ENCODE data around the gene COMMD7. TPM values are rescaled to one million over a fixed set of nuclear protein-coding genes. Genes with fewer than 3 reads are reported as not detected.
A peak's percentile ranks its signal among the peaks of the same experiment; 100 is the strongest.

COMMD7 gene
- total and polyA plus RNA-seq, 9 of the 15 experiments (the other 6 are each of a cell fraction or from before 2014, with no cell fraction given) = 11.9 to 69.1 (median 34.7) TPM

GRCh38 chr20:32672982-32673851, 70.0 kb downstream of the COMMD7 start (continued):
- peak; percentile 23; the same call in 1 of the 2 replicates for TF ChIP-seq ZNF592 (IDR thresholded peaks at IDR 0.05)
- no peak for TF ChIP-seq ZNF780A (CRISPR knock-in tag; IDR thresholded peaks at IDR 0.05)
- TF ChIP-seq LARP7 (IDR thresholded peaks at IDR 0.05) = no peak
- TF ChIP-seq RBFOX2 (IDR thresholded peaks at IDR 0.05; ENCODE audit: low read depth, low read length) = peak; percentile 53
- no peak for TF ChIP-seq HMBOX1 (IDR thresholded peaks at IDR 0.05)
- TF ChIP-seq ID3 (CRISPR knock-in tag; IDR thresholded peaks at IDR 0.05) = no peak
- 0 out of 2 replicates have a peak, but pooled peaks have one; percentile 11 for TF ChIP-seq ID3 (tag; IDR thresholded peaks at IDR 0.05)
- TF ChIP-seq ZNF175 (CRISPR knock-in tag; IDR thresholded peaks at IDR 0.05; ENCODE audit: low read depth) = 0 out of 2 replicates have a peak, but pooled peaks have one; percentile 20
- 0 out of 2 replicates have a peak, but pooled peaks have one; percentile 42 for TF ChIP-seq ZNF589 (CRISPR knock-in tag; IDR thresholded peaks at IDR 0.05; ENCODE audit: low read depth)
- TF ChIP-seq POLR2G (IDR thresholded peaks at IDR 0.05; ENCODE audit: low read depth, low read length) = peak; percentile 52
- 0 out of 4 replicates have a peak, but pooled peaks of 1 of the 2 experiments have one; percentile 39 for TF ChIP-seq TEAD1 (CRISPR knock-in tag; IDR thresholded peaks at IDR 0.05)
- TF ChIP-seq EP300 (IDR thresholded peaks at IDR 0.05; ENCODE audit: low read length) = no peak
- TF ChIP-seq SMC3 (conservative IDR thresholded peaks at IDR 0.05; ENCODE audit: insufficient read depth, low read depth, low read length) = no peak
